ENCODE results near the gene B9D1. TPM values are rescaled to one million over a fixed set of nuclear protein-coding genes. Genes with fewer than 3 reads are reported as not detected.

Gene B9D1
- total RNA-seq, 1 experiment from 2014 or later: 31.9 TPM

DNA sequence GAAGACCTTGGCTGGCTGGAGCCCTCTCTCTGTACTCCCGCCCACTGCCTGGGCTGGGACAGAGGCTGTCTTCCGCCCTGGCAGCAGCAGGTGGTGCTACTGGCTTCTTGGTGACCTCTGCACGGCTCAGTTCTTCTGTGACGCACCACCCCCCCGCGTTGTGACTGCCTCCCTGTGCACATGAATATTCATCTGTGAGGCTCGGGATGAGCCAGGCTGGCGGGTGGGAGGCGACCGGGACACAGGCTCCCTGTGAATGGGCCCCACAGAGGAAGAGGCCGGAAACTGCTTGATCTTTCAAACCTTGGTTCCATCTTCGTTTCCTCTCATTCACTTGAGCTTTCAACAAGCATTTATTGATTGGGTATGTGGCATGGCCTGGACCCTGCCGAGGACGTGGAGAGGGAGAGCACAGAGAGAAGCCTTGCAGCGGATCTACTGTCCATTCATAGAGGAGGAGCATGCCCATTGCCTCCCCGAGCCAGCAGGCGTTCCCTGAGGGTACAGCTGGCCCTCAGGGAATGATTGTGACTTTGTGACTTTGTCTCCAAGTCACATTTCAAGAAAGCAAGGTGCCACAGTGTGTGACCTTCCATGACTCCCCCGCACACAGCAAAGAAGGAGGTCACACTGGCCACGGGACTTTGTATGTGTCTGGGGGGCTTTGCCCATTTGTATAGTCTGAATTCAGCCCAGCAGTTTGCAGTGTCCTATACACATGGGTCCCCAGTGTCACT lies 45.0 kb downstream of the B9D1 start:
- peak; percentile 94 for DNase-seq (ENCODE audit: low spot score)
- Mint-ChIP-seq H3K36me3 (peaks cover 27% of the 10 kb centered on the region), H3K27me3 (ENCODE audit: low read depth) (no peaks in the 10 kb centered on the region), H3K4me1 (peaks cover 31% of the 10 kb centered on the region), H3K27ac (peak overlapping the region; percentile 97), H3K4me3 (no peak overlapping the region), H3K9me3 (no peaks in the 10 kb centered on the region)
- ChIA-PET POLR2A (no interaction called here), CTCF (interaction anchor here (0.6 to 2.1 kb wide), 5 partner anchors 20 to 130 kb away, joined by 3 to 8 read pairs (median 3); no protein-coding TSS in a partner anchor)
- peak; percentile 95 for ATAC-seq
- TF ChIP-seq SP1 (CRISPR knock-in tag; conservative IDR thresholded peaks at IDR 0.05) (peak; percentile 86), FOXP1 (CRISPR knock-in tag; IDR thresholded peaks at IDR 0.05; ENCODE audit: borderline replicate concordance) (peak; percentile 87; the same call in 1 of the 2 replicates), ZNF396 (CRISPR knock-in tag; IDR thresholded peaks at IDR 0.05; ENCODE audit: borderline replicate concordance) (no peak), GTF2I (CRISPR knock-in tag; conservative IDR thresholded peaks at IDR 0.05) (no peak), CREM (CRISPR knock-in tag; IDR thresholded peaks at IDR 0.05) (no peak; the same call in 1 of the 2 replicates), ZNF423 (CRISPR knock-in tag; IDR thresholded peaks at IDR 0.05) (peak; percentile 61), CBFB (CRISPR knock-in tag; IDR thresholded peaks at IDR 0.05; ENCODE audit: low read depth) (0 out of 2 replicates have a peak, but pooled peaks have one; percentile 72), FOXK1 (CRISPR knock-in tag; IDR thresholded peaks at IDR 0.05) (peak; percentile 73; the same call in 1 of the 2 replicates), MYBL2 (CRISPR knock-in tag; IDR thresholded peaks at IDR 0.05) (0 out of 2 replicates have a peak, but pooled peaks have one; percentile 40), GRHL2 (CRISPR knock-in tag; IDR thresholded peaks at IDR 0.05; ENCODE audit: insufficient replicate concordance, severe bottlenecking) (no peak), ELF4 (CRISPR knock-in tag; IDR thresholded peaks at IDR 0.05; ENCODE audit: low read depth) (no peak), ETV6 (CRISPR knock-in tag; IDR thresholded peaks at IDR 0.05) (peak; percentile 92), ZBTB21 (CRISPR knock-in tag; IDR thresholded peaks at IDR 0.05; ENCODE audit: borderline replicate concordance) (0 out of 2 replicates have a peak, but pooled peaks have one; percentile 24), ZNF121 (CRISPR knock-in tag; IDR thresholded peaks at IDR 0.05) (0 out of 2 replicates have a peak, but pooled peaks have one; percentile 33)
- TF ChIP-seq, protein P1, sequence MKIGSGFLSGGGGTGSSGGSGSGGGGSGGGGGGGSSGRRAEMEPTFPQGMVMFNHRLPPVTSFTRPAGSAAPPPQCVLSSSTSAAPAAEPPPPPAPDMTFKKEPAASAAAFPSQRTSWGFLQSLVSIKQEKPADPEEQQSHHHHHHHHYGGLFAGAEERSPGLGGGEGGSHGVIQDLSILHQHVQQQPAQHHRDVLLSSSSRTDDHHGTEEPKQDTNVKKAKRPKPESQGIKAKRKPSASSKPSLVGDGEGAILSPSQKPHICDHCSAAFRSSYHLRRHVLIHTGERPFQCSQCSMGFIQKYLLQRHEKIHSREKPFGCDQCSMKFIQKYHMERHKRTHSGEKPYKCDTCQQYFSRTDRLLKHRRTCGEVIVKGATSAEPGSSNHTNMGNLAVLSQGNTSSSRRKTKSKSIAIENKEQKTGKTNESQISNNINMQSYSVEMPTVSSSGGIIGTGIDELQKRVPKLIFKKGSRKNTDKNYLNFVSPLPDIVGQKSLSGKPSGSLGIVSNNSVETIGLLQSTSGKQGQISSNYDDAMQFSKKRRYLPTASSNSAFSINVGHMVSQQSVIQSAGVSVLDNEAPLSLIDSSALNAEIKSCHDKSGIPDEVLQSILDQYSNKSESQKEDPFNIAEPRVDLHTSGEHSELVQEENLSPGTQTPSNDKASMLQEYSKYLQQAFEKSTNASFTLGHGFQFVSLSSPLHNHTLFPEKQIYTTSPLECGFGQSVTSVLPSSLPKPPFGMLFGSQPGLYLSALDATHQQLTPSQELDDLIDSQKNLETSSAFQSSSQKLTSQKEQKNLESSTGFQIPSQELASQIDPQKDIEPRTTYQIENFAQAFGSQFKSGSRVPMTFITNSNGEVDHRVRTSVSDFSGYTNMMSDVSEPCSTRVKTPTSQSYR (CRISPR knock-in tag; IDR thresholded peaks at IDR 0.05): no peak
- TF ChIP-seq, protein P2, sequence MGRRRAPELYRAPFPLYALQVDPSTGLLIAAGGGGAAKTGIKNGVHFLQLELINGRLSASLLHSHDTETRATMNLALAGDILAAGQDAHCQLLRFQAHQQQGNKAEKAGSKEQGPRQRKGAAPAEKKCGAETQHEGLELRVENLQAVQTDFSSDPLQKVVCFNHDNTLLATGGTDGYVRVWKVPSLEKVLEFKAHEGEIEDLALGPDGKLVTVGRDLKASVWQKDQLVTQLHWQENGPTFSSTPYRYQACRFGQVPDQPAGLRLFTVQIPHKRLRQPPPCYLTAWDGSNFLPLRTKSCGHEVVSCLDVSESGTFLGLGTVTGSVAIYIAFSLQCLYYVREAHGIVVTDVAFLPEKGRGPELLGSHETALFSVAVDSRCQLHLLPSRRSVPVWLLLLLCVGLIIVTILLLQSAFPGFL (CRISPR knock-in tag; IDR thresholded peaks at IDR 0.05; ENCODE audit: borderline replicate concordance): no peak
- TF ChIP-seq, protein P3, sequence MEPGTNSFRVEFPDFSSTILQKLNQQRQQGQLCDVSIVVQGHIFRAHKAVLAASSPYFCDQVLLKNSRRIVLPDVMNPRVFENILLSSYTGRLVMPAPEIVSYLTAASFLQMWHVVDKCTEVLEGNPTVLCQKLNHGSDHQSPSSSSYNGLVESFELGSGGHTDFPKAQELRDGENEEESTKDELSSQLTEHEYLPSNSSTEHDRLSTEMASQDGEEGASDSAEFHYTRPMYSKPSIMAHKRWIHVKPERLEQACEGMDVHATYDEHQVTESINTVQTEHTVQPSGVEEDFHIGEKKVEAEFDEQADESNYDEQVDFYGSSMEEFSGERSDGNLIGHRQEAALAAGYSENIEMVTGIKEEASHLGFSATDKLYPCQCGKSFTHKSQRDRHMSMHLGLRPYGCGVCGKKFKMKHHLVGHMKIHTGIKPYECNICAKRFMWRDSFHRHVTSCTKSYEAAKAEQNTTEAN (CRISPR knock-in tag; IDR thresholded peaks at IDR 0.05): 0 out of 2 replicates have a peak, but pooled peaks have one; percentile 40
- TF ChIP-seq, protein P4, sequence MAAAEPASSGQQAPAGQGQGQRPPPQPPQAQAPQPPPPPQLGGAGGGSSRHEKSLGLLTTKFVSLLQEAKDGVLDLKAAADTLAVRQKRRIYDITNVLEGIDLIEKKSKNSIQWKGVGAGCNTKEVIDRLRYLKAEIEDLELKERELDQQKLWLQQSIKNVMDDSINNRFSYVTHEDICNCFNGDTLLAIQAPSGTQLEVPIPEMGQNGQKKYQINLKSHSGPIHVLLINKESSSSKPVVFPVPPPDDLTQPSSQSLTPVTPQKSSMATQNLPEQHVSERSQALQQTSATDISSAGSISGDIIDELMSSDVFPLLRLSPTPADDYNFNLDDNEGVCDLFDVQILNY (CRISPR knock-in tag; IDR thresholded peaks at IDR 0.05): no peak
- TF ChIP-seq, protein P5, sequence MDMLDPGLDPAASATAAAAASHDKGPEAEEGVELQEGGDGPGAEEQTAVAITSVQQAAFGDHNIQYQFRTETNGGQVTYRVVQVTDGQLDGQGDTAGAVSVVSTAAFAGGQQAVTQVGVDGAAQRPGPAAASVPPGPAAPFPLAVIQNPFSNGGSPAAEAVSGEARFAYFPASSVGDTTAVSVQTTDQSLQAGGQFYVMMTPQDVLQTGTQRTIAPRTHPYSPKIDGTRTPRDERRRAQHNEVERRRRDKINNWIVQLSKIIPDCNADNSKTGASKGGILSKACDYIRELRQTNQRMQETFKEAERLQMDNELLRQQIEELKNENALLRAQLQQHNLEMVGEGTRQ (CRISPR knock-in tag; IDR thresholded peaks at IDR 0.05): 0 out of 2 replicates have a peak, but pooled peaks have one; percentile 29
- TF ChIP-seq, protein P6, sequence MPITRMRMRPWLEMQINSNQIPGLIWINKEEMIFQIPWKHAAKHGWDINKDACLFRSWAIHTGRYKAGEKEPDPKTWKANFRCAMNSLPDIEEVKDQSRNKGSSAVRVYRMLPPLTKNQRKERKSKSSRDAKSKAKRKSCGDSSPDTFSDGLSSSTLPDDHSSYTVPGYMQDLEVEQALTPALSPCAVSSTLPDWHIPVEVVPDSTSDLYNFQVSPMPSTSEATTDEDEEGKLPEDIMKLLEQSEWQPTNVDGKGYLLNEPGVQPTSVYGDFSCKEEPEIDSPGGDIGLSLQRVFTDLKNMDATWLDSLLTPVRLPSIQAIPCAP (CRISPR knock-in tag; IDR thresholded peaks at IDR 0.05): no peak
- TF ChIP-seq, protein P7, sequence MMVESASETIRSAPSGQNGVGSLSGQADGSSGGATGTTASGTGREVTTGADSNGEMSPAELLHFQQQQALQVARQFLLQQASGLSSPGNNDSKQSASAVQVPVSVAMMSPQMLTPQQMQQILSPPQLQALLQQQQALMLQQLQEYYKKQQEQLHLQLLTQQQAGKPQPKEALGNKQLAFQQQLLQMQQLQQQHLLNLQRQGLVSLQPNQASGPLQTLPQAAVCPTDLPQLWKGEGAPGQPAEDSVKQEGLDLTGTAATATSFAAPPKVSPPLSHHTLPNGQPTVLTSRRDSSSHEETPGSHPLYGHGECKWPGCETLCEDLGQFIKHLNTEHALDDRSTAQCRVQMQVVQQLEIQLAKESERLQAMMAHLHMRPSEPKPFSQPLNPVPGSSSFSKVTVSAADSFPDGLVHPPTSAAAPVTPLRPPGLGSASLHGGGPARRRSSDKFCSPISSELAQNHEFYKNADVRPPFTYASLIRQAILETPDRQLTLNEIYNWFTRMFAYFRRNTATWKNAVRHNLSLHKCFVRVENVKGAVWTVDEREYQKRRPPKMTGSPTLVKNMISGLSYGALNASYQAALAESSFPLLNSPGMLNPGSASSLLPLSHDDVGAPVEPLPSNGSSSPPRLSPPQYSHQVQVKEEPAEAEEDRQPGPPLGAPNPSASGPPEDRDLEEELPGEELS (CRISPR knock-in tag; IDR thresholded peaks at IDR 0.05): peak; percentile 65; the same call in 1 of the 2 replicates

All from WTC11 (cell line).